Measurements from ENCODE around the gene EFNA5. TPM values are rescaled to one million over a fixed set of nuclear protein-coding genes. Genes with fewer than 3 reads are reported as not detected.

The EFNA5 gene
- total RNA-seq, 2 donors from 2014 or later: not detected

GRCh38 chr5:107515521-107516080, 155.1 kb downstream of the EFNA5 start:
- Mint-ChIP-seq H3K27ac (no peak overlapping the region), H3K36me3 (ENCODE audit: low read depth) (no peaks in the 10 kb centered on the region), H3K4me1 (no peaks in the 10 kb centered on the region), H3K27me3 (peaks cover 4% of the 10 kb centered on the region), H3K4me3 (no peak overlapping the region), H3K9me3 (no peaks in the 10 kb centered on the region)
- ATAC-seq (replicated peaks): no peak

- no peak overlapping the region for H3K27ac Mint-ChIP-seq
- peak; percentile 37 for ATAC-seq (replicated peaks)
- no peaks in the 10 kb centered on the region for H3K36me3 Mint-ChIP-seq (ENCODE audit: low read depth)
- H3K4me3 Mint-ChIP-seq: no peak overlapping the region
- peaks cover 4% of the 10 kb centered on the region for H3K27me3 Mint-ChIP-seq
- no peaks in the 10 kb centered on the region for H3K9me3 Mint-ChIP-seq
- H3K4me1 Mint-ChIP-seq: no peaks in the 10 kb centered on the region
Measured at GRCh38 chr5:107514305-107514704, 156.4 kb downstream of the EFNA5 start.

DNA sequence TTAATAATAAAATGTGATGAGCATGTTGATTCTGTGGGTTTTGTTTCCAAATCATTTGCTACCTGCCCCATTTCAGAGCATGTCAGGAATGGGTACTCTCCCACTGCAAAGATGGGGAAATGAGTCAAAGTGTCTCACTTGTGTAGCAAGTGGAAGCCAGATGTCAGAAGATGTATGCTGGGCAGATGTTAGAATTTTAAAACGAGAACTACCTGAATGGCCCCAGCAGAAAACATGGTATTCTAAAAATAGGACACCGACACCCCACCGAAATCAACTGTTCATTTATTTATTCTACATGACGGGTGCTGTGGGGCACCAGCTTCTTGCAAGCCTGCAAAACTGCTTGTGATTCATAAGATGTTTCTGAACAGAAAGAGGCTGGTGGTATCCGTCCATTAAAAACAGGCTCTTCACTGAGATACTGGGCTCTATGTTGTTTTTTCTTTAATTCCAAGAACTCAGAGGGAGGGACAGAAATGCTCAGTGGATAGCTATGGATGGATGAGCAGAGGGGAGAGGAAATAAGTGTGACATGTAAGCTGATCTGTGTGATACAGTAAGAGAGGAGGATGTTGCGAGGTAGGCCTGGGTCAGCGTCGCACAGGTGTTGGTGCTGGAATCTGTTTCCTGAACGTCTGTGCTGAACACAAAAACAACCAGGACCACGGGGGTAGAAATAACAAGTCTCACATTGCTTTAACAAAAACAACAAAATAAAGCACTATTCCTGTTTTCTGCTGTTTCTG, 157.2 kb downstream of the EFNA5 start:
- H3K27ac Mint-ChIP-seq: no peak overlapping the region
- H3K9me3 Mint-ChIP-seq: no peaks in the 10 kb centered on the region
- no peak overlapping the region for H3K4me3 Mint-ChIP-seq
- no peak for ATAC-seq (replicated peaks)
- no peaks in the 10 kb centered on the region for H3K36me3 Mint-ChIP-seq (ENCODE audit: low read depth)
- H3K4me1 Mint-ChIP-seq: no peaks in the 10 kb centered on the region
- H3K27me3 Mint-ChIP-seq: peaks cover 4% of the 10 kb centered on the region

DNA sequence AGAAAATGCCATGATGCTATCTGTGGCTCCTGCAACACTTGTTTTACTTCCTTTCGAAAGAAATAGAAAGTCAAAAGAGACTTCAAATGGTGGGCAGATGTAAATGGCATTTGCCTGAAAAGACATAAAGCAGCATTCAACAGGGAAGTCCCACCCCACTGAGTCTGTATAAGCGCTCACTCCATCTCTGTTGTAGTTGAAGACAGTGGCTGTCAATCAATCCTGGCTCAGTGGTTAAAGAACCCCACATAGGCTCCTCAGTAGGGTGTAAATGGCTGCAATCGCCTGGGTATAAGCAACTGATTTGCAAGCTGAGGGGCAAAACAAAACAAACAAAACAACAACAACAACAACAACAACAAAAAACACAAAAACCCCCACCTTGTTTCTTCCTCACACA, 158.7 kb downstream of the EFNA5 start:
- Mint-ChIP-seq H3K4me3 (no peak overlapping the region), H3K9me3 (no peaks in the 10 kb centered on the region), H3K27ac (no peak overlapping the region), H3K4me1 (no peaks in the 10 kb centered on the region), H3K27me3 (peaks cover 4% of the 10 kb centered on the region), H3K36me3 (ENCODE audit: low read depth) (no peaks in the 10 kb centered on the region)
- ATAC-seq (replicated peaks): no peak

GRCh38 chr5:107510125-107510524, 160.6 kb downstream of the EFNA5 start:
- Mint-ChIP-seq H3K27me3 (peaks cover 7% of the 10 kb centered on the region), H3K4me3 (no peak overlapping the region), H3K4me1 (no peaks in the 10 kb centered on the region), H3K27ac (no peak overlapping the region), H3K36me3 (ENCODE audit: low read depth) (no peaks in the 10 kb centered on the region), H3K9me3 (no peaks in the 10 kb centered on the region)
- ATAC-seq (replicated peaks): no peak

GRCh38 chr5:107508097-107508496, 162.6 kb downstream of the EFNA5 start:
- H3K36me3 Mint-ChIP-seq (ENCODE audit: low read depth): no peaks in the 10 kb centered on the region
- H3K27me3 Mint-ChIP-seq: peaks cover 8% of the 10 kb centered on the region
- H3K4me1 Mint-ChIP-seq: no peaks in the 10 kb centered on the region
- H3K27ac Mint-ChIP-seq: no peak overlapping the region
- H3K9me3 Mint-ChIP-seq: no peaks in the 10 kb centered on the region
- no peak for ATAC-seq (replicated peaks)
- H3K4me3 Mint-ChIP-seq: no peak overlapping the region

GRCh38 chr5:107505763-107506534, 164.8 kb downstream of the EFNA5 start:
- Mint-ChIP-seq H3K9me3 (no peaks in the 10 kb centered on the region), H3K4me3 (no peak overlapping the region), H3K27me3 (peaks cover 19% of the 10 kb centered on the region), H3K27ac (no peak overlapping the region), H3K4me1 (peaks cover 6% of the 10 kb centered on the region), H3K36me3 (ENCODE audit: low read depth) (no peaks in the 10 kb centered on the region)
- no peak for ATAC-seq (replicated peaks)

- H3K27me3 Mint-ChIP-seq: peaks cover 19% of the 10 kb centered on the region
- no peak overlapping the region for H3K4me3 Mint-ChIP-seq
- H3K9me3 Mint-ChIP-seq: no peaks in the 10 kb centered on the region
- H3K36me3 Mint-ChIP-seq (ENCODE audit: low read depth): no peaks in the 10 kb centered on the region
- H3K4me1 Mint-ChIP-seq: peaks cover 6% of the 10 kb centered on the region
- no peak for ATAC-seq (replicated peaks)
- no peak overlapping the region for H3K27ac Mint-ChIP-seq
Measured at GRCh38 chr5:107504424-107504823, 166.3 kb downstream of the EFNA5 start.

DNA sequence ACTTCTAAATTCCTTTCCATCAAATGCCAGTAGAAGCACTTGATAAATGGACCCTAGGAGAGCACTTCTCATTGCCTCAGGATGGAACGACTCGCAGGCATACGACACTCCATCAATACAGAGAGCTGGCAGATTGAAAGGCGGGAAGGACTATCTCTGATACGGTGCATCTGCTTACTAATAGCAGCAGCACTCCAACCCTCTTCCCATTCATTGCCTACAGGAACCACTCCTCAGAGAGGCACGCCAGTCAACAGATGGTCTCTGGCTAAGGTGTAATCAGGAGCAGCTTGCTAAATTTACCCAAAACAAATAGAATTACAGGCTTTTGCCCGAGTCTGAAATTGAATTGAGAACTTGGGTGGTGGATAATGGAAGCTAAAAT, 168.1 kb downstream of the EFNA5 start:
- Mint-ChIP-seq H3K4me1 (peaks cover 6% of the 10 kb centered on the region), H3K27ac (no peak overlapping the region), H3K9me3 (no peaks in the 10 kb centered on the region), H3K36me3 (ENCODE audit: low read depth) (no peaks in the 10 kb centered on the region), H3K27me3 (peaks cover 19% of the 10 kb centered on the region), H3K4me3 (peak overlapping the region; percentile 18)
- ATAC-seq (replicated peaks): no peak

DNA sequence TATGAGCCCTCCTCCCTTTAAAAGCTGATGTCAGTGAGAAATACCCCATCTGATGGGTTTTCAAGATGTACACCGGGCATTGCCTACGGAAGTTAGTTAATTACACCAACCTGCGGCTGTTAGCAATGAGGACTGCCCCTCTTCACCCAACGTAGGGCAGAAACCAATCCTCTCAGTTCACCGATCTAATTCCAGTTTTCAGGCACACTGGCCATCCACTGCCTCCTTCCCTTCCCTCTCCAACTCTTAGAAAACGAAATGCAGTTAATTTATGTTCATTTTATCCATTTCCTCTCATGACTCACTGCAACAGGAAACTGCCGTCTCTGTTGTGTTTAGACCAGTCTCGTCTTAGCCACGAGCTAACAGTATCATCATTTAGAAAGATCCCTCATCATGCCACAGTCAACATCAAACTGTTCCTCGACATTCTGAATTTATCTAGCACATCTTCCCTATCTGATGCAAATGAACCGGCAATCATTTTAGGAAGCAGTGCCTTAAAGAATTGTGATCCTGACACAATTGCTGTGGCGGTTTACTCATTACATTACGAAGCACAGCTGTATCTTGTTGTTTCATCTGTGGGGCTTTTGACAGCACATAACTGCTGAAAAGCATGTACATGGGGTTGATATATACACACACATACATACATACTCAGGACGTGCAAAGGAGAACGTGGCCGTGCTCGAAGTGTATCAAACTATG, 168.6 kb downstream of the EFNA5 start:
- Mint-ChIP-seq H3K36me3 (ENCODE audit: low read depth) (no peaks in the 10 kb centered on the region), H3K27ac (peak overlapping the region; percentile 2), H3K27me3 (peaks cover 19% of the 10 kb centered on the region), H3K9me3 (no peaks in the 10 kb centered on the region), H3K4me3 (peak overlapping the region; percentile 18), H3K4me1 (peaks cover 6% of the 10 kb centered on the region)
- peak; percentile 57 for ATAC-seq (replicated peaks)

- no peak for ATAC-seq (replicated peaks)
- no peak overlapping the region for H3K4me3 Mint-ChIP-seq
- no peaks in the 10 kb centered on the region for H3K9me3 Mint-ChIP-seq
- H3K27ac Mint-ChIP-seq: no peak overlapping the region
- H3K4me1 Mint-ChIP-seq: peaks cover 6% of the 10 kb centered on the region
- no peaks in the 10 kb centered on the region for H3K36me3 Mint-ChIP-seq (ENCODE audit: low read depth)
- H3K27me3 Mint-ChIP-seq: peaks cover 15% of the 10 kb centered on the region
Measured at GRCh38 chr5:107500840-107501239, 169.9 kb downstream of the EFNA5 start.

DNA sequence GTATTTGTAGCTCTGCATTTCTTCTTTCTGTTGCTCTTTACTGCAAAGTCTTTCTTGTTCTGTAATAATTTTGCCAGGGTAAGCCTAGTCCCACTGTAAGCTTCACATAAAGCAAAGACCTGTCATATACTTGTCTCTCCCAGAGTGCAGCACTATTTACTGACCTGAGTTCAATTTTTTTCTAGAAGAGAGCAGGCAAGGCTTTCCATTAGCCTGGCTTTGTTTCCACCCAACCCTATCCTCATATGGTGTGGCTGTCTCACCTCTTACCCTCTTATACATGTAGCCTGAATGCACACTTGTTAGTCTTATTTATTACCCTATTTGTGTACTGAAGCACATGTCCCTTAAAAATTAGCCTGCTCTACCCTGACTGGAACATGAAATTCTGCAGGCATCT, 170.4 kb downstream of the EFNA5 start:
- Mint-ChIP-seq H3K4me1 (peaks cover 6% of the 10 kb centered on the region), H3K27me3 (peaks cover 12% of the 10 kb centered on the region), H3K27ac (no peak overlapping the region), H3K36me3 (ENCODE audit: low read depth) (no peaks in the 10 kb centered on the region), H3K4me3 (no peak overlapping the region), H3K9me3 (no peaks in the 10 kb centered on the region)
- ATAC-seq (replicated peaks): no peak

DNA sequence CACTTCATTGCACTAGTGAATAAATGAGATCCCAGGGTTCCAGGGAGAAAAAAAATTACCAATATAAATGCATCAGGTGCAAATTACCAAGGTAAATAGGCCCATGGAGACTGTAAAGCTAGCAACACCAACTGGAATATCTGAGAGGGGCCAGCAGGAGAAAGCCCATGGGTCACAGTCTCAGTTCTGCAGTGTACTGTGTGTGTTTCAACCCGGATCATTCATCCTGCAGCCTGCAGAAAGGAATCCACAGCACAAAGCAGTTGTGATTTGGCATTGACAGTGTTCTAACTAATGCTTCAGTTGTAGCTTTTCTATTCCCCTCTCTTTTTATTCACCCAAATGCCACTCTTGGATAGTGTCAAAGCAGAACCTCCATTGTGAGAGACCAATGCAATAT, 171.0 kb downstream of the EFNA5 start:
- ATAC-seq (replicated peaks): no peak
- no peak overlapping the region for H3K27ac Mint-ChIP-seq
- H3K9me3 Mint-ChIP-seq: no peaks in the 10 kb centered on the region
- H3K4me1 Mint-ChIP-seq: peaks cover 6% of the 10 kb centered on the region
- H3K27me3 Mint-ChIP-seq: peaks cover 12% of the 10 kb centered on the region
- H3K36me3 Mint-ChIP-seq (ENCODE audit: low read depth): no peaks in the 10 kb centered on the region
- no peak overlapping the region for H3K4me3 Mint-ChIP-seq

DNA sequence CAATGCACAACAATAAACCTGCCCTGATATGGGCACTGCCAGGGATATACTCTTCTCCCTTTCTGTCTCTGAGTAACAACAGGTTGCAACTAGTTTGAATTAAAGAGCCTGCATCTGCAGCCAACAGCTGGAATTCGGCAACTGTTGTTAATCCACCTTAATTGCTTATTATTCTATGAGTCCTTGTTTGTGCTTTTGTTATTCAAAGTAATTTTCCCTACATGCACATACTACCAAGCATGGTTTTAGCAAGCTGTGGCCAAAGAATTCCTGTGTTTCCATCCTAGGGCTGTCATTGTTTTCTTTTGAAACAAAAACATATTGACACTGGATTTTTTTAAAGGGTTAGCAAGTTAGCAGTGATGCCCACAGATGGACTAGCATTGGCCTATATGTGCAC, 171.5 kb downstream of the EFNA5 start:
- Mint-ChIP-seq H3K4me3 (no peak overlapping the region), H3K4me1 (peaks cover 6% of the 10 kb centered on the region), H3K9me3 (no peaks in the 10 kb centered on the region), H3K36me3 (ENCODE audit: low read depth) (no peaks in the 10 kb centered on the region), H3K27me3 (peaks cover 12% of the 10 kb centered on the region), H3K27ac (no peak overlapping the region)
- ATAC-seq (replicated peaks): no peak
